ENCODE results near the gene SAE1. TPM values are rescaled to one million over a fixed set of nuclear protein-coding genes. Genes with fewer than 3 reads are reported as not detected.
A peak's percentile ranks its signal among the peaks of the same experiment; 100 is the strongest.

The SAE1 gene
- total and polyA plus RNA-seq, 2 of the 4 experiments (the other 2 are of a cell fraction) = 165 to 184 TPM

DNA sequence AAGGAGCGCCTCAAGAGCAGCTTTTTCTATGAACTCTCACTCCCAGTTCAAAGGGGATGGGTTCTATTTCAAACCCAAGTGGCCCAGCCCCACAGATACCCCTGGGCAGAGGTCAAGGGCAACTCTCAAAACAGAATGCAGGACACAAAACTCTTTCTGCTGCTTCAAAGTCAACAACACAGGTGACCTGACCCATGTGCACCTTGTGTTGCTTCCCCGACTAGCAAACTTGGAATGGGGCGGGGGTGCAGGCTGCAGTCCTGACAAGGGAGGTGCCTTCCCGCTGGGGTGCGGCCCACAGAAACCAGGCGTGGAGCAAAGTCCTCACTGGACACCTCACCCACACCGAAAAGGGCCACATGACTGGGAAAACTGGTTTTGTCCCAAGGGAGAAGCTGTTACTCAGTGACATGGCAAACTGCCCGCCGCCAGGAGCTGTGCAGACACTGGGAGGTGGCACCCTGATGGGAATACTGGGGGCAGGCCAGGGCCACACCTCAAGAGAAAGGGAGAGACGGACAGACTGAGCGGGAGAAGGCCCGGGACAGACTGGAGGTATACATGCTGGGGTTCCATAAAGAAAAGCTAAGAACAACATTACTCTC, 34.4 kb upstream of the SAE1 start:
- no peak overlapping the region for H3K9ac ChIP-seq (ENCODE audit: low read depth, low read length)
- in situ Hi-C loops (cut with MboI; ENCODE audit: low sequenced_read_pairs) = no loop called here
- DNase-seq = no peak

More for the DNA sequence above, 34.4 kb upstream of the SAE1 start:
- Histone ChIP-seq H2BK120ac (ENCODE audit: low read depth, low read length) (no peak overlapping the region), H4K8ac (ENCODE audit: low read depth in 2 of 2, low read length in 2 of 2) (no peak overlapping the region), H3K56ac (ENCODE audit: extremely low read depth, insufficient read depth, low read length) (no peak overlapping the region), H3K79me1 (ENCODE audit: low read depth in 1 of 2, low read length in 2 of 2) (peaks cover 51 to 81% of the 10 kb centered on the region in 2 experiments), H3K14ac (replicated peaks; ENCODE audit: low read depth, low read length) (no peak overlapping the region), H3K23ac (ENCODE audit: low read depth, low read length) (no peak overlapping the region), H4K20me1 (ENCODE audit: insufficient read depth, low read length) (peaks cover 67% of the 10 kb centered on the region), H3K4me2 (ENCODE audit: low read depth, low read length) (no peak overlapping the region), H2AK9ac (replicated peaks; ENCODE audit: low read depth, low read length, poor library complexity) (peak overlapping the region; percentile 19), H3K36me3 (ENCODE audit: control insufficient read depth, insufficient read depth, low read length) (peaks cover 18% of the 10 kb centered on the region), H2AK5ac (ENCODE audit: low read depth, low read length) (no peak overlapping the region), H3K18ac (ENCODE audit: low read depth, low read length) (no peak overlapping the region), H3K27ac (ENCODE audit: insufficient read depth, low read length) (no peak overlapping the region), H3K4me3 (ENCODE audit: insufficient read depth, low read depth, low read length) (no peak overlapping the region), H2BK5ac (ENCODE audit: low read depth, low read length, poor library complexity, severe bottlenecking) (no peak overlapping the region), H3K4me1 (ENCODE audit: control insufficient read depth, insufficient read depth, low read length) (peaks cover 7% of the 10 kb centered on the region; the same call in 1 of the 2 replicates), H3K9me3 (ENCODE audit: control insufficient read depth, insufficient read depth, low read length) (no peaks in the 10 kb centered on the region), H3K27me3 (ENCODE audit: control insufficient read depth, insufficient read depth, low read length) (no peaks in the 10 kb centered on the region), H3K9me1 (ENCODE audit: insufficient read depth, low read length) (peaks cover 29% of the 10 kb centered on the region), H3K4ac (ENCODE audit: low read depth, low read length) (no peak overlapping the region), H4K5ac (ENCODE audit: low read depth, low read length) (no peak overlapping the region), H2AFZ (replicated peaks; ENCODE audit: low read length, poor library complexity) (peak overlapping the region; percentile 43), H2BK15ac (ENCODE audit: low read depth, low read length) (no peak overlapping the region), H4K91ac (ENCODE audit: insufficient read depth, low read depth, low read length) (no peak overlapping the region), H2BK20ac (ENCODE audit: low read depth, low read length) (no peak overlapping the region)
- ChIA-PET POLR2A (ENCODE audit: unreplicated experiment) (no interaction called here), CTCF (interaction anchor here (1.2 kb wide), 1 partner anchor 17 kb away, joined by 3 read pairs; no protein-coding TSS in a partner anchor)
- dilution Hi-C loops (cut with HindIII; ENCODE audit: low sequenced_read_pairs, unreplicated experiment) (no loop called here), intact Hi-C loops (cut with micrococcal nuclease) (no loop called here)
- TF ChIP-seq, protein P1, sequence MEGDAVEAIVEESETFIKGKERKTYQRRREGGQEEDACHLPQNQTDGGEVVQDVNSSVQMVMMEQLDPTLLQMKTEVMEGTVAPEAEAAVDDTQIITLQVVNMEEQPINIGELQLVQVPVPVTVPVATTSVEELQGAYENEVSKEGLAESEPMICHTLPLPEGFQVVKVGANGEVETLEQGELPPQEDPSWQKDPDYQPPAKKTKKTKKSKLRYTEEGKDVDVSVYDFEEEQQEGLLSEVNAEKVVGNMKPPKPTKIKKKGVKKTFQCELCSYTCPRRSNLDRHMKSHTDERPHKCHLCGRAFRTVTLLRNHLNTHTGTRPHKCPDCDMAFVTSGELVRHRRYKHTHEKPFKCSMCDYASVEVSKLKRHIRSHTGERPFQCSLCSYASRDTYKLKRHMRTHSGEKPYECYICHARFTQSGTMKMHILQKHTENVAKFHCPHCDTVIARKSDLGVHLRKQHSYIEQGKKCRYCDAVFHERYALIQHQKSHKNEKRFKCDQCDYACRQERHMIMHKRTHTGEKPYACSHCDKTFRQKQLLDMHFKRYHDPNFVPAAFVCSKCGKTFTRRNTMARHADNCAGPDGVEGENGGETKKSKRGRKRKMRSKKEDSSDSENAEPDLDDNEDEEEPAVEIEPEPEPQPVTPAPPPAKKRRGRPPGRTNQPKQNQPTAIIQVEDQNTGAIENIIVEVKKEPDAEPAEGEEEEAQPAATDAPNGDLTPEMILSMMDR (conservative IDR thresholded peaks at IDR 0.05; ENCODE audit: low read depth, low read length) = no peak
- no peak for TF ChIP-seq RFX5 (IDR thresholded peaks at IDR 0.05; ENCODE audit: low read depth, low read length)
- no CpG with 5 or more reads among the region's 12 CpGs for WGBS, 2 experiments (ENCODE audit: extremely low coverage in 2 of 2, insufficient read length in 1 of 2)
- no TSS peak for BruUV-seq (replicated peaks)
- ATAC-seq (ENCODE audit: low read depth) = no peak

Data from IMR-90 (cell line).